ENCODE data around the gene COA8.

The COA8 gene

GRCh38 chr14:103627073-103628025 is 64.6 kb downstream of the COA8 start:
- DNase-seq = no peak

- DNase-seq = peak; percentile 91
These were observed 65.5 kb downstream of the COA8 start for GRCh38 chr14:103628221-103628683.

- peak; percentile 83 for DNase-seq
These were observed 66.1 kb downstream of the COA8 start, which contains the start of gene KLC1 for GRCh38 chr14:103628684-103629502. KLC1 (plus strand) TSS chr14:103629211; CDS start chr14:103654565, 25,354 bp downstream.

- DNase-seq = peak; percentile 64
These were observed 66.9 kb downstream of the COA8 start for GRCh38 chr14:103629503-103630121.

- no peak for DNase-seq
These were observed 67.8 kb downstream of the COA8 start for GRCh38 chr14:103630364-103631108.

GRCh38 chr14:103633391-103633790 is 70.6 kb downstream of the COA8 start:
- DNase-seq = no peak

- DNase-seq = no peak
These were observed 71.4 kb downstream of the COA8 start for GRCh38 chr14:103634156-103634555.

GRCh38 chr14:103638594-103638993 is 75.8 kb downstream of the COA8 start:
- no peak for DNase-seq
